CD4-positive, alpha-beta T cell treated with Interferon gamma for 1 hour (primary cell): ENCODE results near the gene DCBLD1.
"Not testable (repeated sequence)": the region's sequence is repeated elsewhere in the genome, so short reads cannot be mapped to it uniquely, and the experiment has no call there.

Experiments
- DNase-seq: peaks from one replicate; pipeline ENCODE4 v3.0.0-alpha.2; 2020

DCBLD1 gene

DNA sequence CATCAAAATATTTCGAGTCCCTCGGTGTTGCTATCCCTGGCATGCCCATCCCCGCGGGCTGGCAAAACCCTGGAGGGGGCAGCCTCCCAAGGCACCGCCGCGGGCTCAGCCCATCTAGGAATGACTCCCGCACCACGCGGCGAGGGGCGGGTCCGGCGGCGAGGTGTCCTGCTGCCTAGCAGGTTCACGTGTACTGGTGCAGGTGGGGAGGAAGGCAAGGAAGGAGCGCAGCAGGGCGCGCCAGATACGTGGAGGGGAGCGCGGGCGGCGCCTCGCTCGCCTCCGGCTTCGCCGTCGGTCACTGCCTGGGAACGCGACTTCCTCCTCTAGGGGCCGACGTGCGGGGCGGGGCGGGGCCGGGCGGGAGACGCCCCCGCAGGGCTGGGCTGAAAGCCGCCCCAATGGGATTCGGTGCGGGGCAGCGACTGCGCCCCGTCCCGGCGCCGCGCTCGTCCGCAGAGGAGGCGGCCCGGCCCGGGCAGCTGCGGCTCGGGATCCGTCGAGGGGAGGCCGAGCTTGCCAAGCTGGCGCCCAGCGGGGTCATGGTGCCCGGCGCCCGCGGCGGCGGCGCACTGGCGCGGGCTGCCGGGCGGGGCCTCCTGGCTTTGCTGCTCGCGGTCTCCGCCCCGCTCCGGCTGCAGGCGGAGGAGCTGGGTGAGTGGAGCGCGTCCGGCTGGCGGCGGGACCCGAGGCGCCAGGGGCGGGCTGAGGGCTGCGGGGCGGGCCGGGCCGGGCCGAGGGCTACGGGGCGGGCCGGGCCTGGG, at the start of gene DCBLD1:
Gene DCBLD1 (plus strand): TSS at position 435 of the 764 bp plus-strand sequence. CDS start 108 bp downstream, at position 543.
- peak; percentile 52 for DNase-seq

DNA sequence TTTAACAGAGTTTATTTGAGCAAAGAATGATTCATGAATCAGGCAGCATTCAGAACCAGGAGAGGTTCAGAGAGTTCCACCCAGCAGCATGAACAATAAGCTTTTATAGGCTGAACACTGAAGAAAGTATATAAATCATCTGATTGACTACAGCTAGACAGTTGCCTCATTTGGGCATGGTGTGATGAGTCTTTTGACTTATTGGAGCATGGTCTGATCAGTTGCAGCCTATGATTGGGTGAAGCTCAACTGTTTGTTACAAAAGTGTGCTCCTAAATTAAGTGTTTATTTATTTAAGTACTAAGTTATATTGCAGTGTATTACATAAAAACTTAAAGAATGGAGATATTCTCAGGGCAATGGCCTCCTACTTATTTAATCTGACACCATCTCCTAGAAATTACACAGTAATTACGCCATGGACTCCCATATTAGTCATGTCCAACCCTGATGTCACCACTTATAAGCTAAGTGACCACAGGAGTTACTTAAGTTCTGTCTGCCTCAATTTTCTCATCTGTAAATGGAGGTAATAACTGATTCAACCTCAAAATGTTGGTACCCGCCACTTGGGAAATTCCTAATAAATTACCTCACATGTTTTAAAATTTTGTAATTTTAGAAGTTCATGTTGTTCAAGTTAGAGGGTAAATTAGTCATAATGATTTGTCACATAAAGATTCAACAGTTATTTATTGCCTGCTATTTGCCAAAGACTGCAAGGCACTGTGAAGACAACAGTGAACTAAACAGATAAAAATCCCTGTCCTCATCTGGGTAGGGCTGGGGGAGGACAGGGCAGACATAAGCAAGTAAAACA, 41.6 kb upstream of the DCBLD1 start:
- no peak for DNase-seq

DNA sequence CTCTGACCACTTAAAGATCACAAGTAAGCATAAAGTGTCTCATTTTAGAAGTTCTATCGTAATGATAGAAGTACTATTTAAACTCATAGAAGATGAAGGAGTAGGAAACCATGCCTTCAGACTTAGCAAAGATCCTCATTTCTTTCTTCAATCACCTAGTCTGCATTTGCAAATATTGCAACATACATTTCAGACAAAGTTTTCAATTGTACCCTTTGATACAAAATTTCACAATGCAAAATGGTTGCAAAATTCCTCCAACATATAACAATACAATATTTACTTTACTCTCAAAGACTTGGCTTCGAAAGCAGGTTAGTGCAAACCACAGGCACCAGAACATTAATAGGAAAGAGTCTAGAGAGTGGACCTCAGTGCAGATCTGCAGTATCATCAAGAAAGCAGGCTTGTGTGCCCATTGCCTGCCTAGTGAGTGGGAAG, 40.6 kb upstream of the DCBLD1 start:
- DNase-seq = no peak

DNA sequence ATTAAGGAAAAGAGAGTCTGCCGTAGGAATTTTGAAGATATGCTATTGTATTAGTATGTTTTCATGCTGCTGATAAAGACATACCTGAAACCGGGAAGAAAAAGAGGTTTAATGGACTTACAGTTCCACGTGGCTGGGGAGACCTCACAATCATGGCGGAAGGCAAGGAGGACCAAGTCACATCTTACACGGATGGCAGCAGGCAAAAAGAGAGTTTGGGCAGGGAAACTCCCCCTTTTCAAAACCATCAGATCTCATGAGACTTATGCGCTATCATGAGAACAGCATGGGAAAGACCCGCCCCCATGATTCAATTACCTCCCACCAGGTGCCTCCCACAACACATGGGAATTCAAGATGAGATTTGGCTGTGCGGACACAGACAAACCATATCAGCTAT, 40.2 kb upstream of the DCBLD1 start:
- not testable (repeated sequence) for DNase-seq

DNA sequence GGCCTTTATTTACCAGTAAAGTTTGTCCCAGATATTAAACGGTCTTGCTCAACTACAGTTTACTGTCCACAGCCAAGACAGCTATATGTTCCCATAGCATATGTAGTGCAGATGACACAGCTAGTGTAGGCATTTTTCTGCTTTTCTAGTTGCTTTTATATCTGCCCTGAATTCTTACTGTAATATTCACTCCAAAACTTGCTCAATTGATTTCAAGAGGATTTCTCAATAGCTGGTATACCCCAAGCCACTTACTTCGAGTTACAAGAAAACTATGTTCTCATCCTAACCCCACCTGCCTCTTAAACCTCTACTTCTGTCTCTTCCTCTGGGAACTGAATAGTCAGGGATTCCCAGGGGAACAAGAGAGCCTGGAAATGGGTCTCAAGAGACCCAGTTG, 37.9 kb upstream of the DCBLD1 start:
- DNase-seq = no peak

DNA sequence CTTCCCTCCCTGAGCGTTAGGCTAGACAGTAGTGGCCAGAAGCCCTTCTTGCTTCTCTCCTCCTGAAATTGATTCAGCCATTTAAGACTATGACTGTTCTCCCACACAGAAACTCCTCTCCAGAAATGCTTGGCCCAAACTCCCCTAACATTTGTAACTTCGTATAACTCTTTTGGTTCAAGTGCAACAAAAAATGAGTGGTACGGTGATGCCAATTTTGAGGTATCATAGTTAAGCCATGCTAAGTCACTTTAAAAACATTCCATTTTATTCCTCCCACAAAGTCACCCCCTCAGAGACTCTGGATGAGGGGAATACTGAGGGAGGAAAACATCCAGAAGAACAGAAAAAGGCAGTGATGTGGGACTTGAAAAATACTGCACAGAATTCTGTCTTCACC, 35.6 kb upstream of the DCBLD1 start:
- no peak for DNase-seq

DNA sequence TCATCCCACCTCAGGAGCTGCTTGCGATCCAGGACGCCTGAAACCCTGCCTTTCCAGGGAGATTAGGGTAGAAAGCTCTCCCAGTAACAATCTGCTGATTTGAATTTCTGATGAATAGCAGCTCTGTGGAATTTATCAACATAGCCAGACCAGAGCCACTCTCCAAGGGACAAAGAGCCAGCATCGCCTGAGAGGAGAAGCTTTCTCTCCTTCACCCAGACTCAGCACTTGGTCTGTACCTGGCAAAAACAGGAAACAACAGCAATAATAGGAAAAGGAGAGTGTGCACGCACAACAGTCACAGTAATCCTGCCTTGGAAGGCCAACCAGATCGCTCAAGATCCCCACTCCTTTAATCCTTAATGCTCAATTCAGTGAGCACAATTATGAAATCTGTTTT, 34.5 kb upstream of the DCBLD1 start:
- no peak for DNase-seq

DNA sequence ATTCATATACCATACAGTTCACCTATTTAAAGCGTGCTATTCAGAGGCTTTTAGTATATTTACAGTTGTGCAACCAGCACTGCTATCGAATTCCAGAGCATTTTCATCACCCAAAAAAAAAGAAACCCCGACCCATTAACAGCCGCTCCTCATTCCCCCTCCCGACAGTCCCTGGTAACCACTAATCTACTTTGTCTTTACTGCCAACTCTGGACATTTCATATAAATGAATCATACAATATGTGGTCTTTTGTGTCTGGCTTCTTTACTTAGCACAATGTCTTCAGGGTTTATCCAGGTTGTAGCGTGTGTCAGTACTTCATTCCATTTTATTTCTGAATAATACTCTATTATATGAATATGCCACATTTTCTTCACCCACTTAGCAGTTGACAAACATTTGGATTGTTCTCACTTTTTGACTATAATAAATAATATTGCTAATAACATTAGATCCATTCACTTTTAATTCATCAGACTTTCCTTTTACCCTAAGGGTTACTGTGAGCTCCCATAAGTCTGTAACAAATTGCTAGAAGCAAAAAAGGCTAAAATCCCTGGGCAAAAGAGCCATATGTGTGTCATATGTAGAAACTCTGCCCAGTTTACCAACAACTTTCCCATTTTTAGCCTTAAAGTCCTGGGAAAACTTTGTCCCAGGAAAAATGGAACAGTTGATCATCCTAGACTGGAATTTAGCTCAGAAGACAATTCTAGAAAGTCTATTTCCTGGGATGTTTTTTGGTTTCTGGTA, 33.6 kb upstream of the DCBLD1 start:
- DNase-seq = no peak

DNA sequence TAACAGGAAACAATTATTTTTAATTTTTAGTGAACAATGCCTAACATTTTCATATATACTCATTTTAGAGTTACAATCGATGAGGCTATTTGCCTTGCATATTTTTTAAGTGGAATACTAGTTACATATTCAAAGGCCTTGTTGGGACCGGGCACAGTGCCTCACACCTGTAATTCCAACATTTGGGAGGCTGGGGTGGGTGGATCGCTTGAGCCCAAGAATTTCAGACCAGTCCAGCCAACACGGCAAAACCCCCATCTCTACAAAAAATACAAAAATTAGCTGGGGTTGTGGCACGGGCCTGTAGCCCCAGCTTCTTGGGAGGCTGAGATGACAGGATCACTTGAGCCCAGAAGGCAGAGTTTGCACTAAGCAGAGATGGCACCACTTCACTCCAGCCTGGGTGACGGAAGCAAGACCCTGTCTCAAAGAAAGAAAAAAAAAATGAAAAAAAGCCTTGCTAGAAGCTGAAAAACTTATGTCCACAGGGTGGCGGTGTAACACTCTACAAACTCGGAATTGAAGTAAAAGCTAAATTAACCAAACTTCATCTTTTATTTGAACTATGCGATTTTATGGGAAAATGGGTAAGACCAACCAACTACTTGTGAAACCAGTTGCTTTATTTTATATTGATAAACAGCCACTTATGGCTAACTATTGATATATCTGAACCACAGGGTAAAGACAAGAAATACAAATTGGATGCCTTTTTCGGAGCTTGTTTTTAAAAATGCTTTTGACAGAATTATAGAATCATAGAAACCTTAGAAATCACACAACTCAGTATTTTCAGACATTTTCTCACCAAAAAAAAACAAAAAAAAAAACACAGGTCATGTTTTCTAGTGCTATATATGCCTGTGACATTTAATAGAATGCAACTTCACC, 32.7 kb upstream of the DCBLD1 start:
- peak; percentile 5 for DNase-seq

DNA sequence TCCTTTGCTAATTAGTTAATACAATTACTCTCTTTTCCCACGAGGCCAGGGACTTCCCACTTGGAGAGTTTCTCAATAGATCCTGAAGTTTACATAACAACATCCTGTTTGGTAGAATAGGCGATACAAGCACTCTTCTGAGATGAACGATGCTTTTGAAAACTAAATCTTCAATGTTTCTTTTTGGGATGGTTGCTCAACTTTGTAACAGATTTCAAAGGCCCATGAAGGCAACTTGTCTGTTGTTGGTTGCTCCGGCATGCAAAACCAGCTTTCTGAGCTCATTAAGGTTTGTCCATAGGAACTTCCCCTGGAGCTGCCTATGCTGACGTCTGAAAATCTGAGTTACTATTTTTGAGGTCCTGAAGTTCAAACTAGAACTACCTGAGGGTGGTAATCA, 30.8 kb upstream of the DCBLD1 start:
- no peak for DNase-seq

DNA sequence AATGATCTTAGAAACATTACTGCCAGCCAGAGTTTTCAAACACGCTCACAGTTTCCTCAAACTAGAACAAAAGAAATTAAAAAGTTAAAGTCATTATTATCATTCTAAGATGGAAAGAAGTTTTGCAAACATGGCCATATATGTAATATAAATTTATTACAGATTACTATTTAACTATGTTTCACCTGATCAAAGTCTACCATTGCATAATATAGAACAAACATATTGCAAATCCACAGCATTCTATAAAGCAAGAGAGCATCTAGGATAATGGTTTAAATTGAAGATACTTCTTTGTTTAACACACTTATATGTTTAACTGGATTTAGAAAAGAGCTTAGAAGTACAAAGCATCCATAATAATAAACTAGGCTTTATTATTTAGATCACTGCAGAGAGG, 26.2 kb upstream of the DCBLD1 start:
- no peak for DNase-seq

DNA sequence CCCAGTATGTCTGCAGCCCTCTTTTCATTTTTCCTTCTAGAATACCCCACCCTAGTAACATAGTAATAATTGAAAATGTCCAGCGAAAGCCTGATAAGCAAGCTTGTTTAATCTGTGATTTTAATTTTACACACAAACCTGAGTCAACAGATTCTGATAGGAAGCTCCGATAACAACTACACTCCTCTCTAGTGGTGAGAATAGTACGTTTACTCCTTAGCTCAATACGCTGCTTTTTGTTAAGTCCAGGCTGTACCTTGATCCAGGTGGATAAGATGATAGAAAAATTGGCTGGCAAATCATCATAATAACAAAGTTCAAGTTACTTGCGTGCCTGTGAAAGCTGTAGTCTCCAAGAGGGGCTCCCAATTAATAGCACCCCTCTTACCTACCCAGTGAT, 25.5 kb upstream of the DCBLD1 start:
- no peak for DNase-seq

DNA sequence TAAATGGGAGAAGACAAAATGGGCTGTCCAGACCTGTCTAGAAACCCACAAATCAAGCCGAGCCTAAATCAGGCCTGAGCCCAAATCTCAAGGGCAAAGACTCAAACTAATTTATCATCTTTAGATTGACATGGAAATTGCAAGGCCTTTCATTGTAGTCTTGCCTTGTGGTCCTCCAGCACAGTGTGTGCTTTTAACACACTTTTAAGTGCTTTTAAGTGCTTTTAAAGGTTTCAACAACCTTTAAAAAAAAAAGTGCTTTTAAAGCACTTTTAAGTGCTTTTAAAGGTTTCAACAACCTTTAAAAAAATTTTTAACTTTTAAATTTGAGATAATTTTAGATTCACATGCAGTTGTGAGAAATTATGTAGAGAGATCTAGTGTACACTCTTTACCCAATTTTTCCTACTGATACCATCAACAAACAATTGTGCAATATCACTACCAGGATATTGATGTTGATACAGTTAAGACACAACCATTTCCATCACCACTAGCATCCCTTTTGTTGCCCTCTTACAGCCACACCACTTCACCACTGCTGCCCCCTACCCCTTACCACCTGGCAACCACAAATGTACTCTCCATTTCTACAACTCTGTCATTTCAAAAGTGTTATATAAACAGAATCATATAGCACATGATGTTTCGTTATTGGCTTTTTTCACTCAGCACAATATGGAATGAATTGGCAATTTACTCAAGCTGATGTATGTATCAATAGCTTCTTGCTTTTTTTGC, 23.1 kb upstream of the DCBLD1 start:
- DNase-seq = no peak

DNA sequence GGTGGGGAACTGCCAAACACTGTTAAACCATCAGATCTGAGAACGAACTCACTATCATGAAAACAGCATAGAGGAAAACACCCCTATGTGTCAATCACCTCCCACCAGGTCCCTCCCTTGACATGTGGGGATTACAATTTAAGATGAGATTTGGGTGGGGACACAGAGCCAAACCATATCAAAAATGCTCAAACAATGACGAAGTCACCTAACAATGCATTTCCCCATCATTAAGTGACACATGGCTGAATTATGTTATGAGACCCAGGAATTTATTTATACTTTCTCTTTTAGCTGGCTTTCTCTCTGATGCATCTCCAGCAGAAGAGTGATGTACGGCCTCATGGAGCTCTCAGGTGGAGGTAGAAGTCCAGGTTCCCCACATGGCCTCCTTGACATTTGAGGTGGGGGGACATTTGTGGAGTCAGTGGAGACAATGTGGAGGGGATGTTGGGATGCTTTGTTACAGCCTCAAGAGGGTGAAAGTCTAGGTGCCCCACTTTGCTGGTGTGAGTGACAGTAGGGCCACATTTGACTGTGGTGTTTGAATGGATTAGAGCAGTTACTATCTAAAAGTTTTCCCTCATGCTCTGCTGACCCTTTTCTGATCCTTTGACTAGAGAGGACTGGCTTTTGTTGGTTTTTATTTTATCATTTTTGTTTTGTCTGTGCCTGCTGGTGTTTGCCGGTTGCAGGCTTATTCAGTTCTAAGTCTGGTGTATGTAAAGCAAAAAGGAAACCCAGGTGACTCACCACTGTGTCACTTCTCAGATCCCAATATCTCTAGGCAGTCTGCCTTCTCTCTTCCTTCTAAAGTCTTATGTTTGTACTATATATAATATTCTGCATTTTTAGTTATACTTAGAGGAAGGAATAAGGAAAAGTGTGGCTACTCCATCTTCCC, 18.5 kb upstream of the DCBLD1 start:
- no peak for DNase-seq

DNA sequence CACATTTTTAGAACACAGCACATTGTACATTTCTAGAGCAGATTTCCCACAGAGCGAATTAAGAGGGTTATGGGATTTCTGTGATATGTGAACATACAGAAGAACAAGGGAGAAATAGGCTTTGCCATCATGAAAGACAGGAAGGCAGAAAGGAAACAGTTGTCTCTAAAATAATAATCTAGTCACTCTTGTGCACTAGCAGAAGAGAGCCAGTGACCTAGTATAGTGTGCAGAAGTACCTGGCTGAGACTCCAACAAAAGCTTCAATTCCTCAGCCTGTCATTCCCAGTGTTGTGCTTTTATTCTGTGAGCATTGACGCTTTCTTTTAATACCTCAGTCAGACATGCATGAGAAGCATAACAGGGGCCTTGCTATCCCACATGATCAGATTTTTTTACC, 17.8 kb upstream of the DCBLD1 start:
- no peak for DNase-seq

DNA sequence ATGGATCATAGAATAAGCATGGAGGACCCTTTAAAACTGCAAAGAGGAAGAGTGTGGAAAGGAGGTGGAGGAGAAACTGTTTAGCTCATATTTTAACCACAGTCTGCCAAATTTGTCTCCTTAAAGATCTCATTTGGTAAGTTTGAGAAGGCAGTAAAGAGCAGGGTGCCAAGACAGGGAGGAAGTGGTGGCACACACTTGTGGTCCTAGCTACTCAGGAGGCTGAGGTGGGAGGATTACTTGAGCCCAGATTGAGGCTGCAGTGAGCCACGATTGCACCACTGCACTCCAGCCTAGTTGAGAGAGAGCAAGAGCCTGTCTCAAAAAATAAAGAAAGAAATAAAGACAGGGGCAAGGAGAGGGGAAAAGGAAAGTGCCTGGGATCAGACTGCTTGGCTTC, 16.8 kb upstream of the DCBLD1 start:
- DNase-seq = no peak

DNA sequence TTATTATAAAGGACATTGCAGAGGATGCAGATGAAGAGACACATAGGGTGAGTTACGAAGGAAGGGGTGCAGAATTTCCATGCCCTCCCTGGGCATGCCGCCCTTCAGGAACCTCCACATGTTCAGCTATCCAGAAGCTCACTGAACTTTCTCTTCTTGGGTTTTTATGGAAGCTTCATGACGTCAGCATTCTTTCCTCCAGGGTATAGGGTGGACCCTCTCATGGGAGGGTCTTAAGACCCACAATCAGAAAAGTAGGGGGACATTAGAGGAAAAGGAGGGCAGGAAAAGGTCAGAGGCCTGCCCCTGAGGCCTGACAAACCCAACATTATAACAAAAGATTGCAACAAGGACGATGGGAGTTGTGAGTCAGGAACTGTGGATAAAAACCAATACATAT, 14.6 kb upstream of the DCBLD1 start:
- DNase-seq = no peak

DNA sequence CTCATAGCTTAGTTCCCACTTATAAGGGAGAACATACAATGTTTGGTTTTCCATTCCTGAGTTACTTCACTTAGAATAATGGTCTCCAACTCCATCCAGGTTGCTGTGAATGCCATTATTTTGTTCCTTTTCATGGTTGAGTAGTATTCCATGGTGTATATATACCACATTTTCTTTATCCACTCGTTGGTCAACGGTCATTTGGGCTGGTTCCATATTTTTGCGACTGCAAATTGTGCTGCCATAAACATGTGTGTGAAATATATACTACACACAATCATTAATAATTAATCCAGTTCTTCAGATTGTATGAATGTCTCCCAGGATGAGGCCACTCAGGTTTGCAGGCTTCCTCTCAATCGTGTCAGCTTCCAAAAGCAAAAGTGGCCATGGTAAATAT, 13.9 kb upstream of the DCBLD1 start:
- not testable (repeated sequence) for DNase-seq

DNA sequence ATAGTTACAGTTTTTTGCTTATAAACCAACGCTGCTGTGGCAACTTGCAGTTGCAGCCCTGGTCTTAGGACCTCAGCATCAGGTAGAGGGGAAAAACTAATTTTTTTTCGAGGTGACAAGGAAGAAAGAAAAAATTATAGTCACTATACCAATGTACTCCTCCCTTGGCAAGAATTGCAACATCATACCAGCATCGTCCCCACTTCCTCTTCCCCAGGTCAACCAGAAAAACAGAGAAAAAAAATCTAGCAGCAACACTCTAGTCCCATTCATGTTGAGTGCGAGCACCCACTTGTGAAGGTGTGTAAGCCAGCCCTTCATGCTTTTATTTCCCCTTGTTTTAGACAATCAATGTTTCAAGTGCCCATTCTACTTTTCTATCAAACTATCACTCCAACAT, 13.1 kb upstream of the DCBLD1 start:
- no peak for DNase-seq

DNA sequence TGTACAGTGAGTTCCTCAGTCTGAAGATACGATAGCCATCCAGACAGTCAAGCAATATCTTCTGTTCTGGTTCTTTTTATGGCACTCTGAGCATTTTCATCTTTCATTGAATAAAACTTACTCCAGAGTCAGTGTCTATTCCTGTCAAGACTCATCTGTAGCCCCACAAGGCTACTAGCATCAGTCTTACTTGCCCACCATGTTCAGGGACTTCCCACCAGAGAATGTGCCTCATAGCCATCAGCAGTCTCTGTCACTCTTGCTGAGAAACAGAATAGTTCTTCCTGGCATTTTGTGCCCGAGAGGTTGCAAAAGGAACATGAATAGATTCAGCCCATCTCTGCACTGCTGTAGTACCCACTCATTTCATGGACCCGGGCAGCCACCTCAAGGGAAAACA, 12.7 kb upstream of the DCBLD1 start:
- DNase-seq = no peak

DNA sequence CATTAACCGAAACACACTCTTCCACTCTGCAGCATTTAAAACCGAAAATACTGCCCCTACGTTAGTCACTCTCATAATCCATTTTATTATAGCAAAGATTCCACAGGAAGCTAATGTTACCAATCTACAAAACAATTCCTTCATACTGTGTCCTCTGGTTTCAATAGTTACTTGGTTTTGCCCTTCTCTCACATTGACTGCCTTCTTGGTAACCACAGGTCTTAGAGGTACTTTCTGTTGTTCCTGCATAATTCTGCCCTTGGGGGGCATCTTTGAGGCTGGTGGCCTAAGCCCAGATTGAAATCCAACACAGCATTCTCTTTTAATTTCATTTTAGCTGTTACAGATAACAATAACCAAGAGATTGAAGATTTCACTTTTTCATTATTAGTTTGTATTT, 9.8 kb upstream of the DCBLD1 start:
- no peak for DNase-seq
